HS-5 (cell line): ENCODE data around the gene AP3B2.
"Not testable (repeated sequence)": the region's sequence is repeated elsewhere in the genome, so short reads cannot be mapped to it uniquely, and the experiment has no call there.

Experiments used
- DNase-seq: peaks from one replicate; pipeline ENCODE4 v3.0.0-alpha.2; 2012; ENCODE audit warnings: low read depth

Gene AP3B2, protein sequence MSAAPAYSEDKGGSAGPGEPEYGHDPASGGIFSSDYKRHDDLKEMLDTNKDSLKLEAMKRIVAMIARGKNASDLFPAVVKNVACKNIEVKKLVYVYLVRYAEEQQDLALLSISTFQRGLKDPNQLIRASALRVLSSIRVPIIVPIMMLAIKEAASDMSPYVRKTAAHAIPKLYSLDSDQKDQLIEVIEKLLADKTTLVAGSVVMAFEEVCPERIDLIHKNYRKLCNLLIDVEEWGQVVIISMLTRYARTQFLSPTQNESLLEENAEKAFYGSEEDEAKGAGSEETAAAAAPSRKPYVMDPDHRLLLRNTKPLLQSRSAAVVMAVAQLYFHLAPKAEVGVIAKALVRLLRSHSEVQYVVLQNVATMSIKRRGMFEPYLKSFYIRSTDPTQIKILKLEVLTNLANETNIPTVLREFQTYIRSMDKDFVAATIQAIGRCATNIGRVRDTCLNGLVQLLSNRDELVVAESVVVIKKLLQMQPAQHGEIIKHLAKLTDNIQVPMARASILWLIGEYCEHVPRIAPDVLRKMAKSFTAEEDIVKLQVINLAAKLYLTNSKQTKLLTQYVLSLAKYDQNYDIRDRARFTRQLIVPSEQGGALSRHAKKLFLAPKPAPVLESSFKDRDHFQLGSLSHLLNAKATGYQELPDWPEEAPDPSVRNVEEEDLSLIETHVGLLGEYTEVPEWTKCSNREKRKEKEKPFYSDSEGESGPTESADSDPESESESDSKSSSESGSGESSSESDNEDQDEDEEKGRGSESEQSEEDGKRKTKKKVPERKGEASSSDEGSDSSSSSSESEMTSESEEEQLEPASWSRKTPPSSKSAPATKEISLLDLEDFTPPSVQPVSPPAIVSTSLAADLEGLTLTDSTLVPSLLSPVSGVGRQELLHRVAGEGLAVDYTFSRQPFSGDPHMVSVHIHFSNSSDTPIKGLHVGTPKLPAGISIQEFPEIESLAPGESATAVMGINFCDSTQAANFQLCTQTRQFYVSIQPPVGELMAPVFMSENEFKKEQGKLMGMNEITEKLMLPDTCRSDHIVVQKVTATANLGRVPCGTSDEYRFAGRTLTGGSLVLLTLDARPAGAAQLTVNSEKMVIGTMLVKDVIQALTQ

DNA sequence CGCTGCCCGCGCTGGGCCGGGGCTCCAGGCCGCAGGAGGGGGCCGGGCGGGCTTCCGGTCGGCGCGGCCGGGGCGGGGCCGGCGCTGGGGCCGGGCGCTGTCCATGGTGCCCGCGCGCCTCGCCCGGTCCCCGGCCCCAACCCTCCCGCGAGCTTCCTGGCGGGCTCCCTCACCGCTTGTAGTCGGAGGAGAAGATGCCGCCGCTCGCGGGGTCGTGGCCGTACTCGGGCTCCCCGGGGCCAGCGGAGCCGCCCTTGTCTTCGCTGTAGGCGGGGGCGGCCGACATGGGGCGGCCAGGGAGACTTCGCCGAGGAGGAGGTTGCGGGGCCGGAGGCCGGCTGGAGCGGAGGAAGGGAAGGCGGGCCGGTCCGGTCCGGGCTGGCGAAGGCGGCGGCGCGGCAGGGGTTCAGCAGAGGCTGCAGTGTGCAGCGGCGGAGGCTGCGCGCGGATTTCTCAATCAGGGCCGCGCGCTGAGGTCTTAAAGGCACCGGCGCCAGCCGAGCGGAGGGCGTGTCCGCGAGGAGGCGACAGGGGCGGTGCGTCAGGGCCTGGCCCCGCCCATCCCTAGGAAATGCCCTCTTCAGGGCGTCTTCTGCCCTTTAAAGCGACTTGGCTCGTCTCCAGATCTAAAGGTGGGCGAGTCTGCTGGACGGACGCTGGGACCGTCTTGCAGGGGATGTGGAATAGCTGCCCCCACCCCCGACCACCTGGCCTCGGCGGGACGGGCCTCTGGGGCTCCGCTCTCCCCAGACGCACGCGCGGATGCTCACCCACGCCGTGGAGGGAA lies at the start of gene AP3B2:
TSS of gene AP3B2 (minus strand) at position 455 of the 787 bp plus-strand sequence. CDS start at position 286, 169 bp downstream.
- peak; percentile 11 for DNase-seq

DNA sequence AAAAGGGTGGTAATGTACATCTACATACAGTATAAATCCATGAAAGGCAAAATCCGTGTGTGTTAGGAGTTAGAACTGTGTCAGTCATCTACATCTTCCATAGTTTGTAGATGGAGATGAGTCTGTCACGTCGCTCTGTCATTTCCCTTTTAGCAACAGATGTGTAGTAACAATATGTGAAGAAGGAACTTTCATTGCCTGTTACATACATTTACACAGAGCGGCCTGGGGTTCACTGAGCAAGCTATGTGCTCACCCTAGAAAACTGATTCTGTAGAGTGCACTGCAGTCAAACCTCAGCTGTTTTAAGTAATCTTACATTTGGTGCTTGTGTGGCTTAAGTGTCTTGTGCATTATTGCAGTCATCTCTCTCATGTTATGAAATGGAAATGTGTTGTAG lies 41.6 kb upstream of the AP3B2 start:
- DNase-seq: no peak

DNA sequence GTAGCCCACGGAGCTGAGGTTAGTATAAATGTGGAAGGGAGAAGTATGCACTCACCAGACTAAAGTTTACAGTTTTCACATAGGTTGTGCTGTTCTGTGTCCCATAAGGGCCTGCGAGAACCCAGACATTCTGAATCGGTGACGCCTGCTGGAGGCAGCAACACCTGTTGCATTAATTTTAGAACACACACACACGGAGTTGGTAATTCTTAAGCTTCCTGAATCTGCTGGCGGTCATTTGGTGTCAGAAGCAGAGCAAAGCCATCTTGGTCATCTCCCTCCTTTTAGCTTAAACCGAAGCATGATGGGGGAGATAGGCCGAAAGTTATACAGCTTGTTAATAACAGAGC lies 41.1 kb upstream of the AP3B2 start:
- no peak for DNase-seq

DNA sequence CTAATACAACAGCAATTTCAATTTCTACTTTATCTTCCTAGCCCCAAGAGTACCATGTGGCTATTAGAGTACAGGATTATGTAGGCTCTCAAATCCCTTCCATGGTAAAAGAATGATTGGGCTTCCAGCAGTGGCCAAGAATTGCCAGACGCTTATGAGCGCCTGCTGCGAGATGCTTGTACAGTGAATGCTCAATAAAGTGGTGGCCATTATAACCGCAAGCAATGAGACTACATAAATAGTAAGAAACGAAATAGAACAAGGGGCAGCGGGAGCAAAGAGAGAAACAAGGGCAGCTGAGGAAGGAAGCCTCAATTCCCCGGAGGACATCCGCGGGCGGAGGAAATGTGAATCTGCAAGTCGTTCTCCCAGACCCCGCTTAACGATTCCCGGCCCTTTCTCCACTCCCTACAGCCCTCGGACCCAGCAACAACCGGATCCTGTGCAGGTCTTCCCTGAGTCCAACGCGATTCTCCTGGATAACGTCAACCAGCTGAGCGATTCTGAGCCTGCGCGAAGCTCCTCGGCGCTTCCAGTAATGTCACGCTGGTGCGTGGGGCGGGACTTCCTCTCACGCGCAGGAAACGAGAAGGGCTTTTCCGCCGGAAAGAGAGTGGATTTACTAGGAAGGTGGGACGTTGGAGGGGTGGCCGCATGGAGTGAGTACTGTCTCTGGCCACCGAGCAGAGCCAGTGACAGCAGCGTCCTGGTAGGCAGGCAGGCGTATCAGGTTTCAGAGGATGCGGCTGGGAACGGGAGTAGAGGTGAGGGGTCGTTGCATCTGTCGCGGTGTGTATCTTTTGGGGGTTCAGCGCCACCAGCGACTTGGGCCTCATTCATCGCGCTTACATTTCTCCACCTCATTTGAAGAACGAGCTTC lies 40.5 kb upstream of the AP3B2 start:
- DNase-seq: peak; percentile 63

DNA sequence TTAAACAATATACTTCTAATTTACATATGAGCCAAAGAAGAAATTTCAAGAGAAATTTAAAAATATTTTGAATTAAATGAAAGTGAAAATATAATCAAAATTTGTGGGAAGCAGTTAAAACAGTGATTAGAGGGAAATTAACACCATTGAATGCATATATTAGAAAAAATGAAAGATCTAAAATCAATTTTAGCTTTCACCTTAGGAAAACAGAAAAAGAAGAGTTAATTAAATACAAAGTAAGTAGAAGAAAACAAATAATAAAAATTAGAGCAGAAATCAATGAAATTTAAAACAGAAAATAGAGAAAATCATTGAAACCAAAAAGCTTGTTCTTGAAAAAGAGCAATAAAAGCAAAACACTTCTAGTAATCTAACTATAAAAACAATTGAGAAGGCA lies 38.6 kb upstream of the AP3B2 start:
- no peak for DNase-seq

DNA sequence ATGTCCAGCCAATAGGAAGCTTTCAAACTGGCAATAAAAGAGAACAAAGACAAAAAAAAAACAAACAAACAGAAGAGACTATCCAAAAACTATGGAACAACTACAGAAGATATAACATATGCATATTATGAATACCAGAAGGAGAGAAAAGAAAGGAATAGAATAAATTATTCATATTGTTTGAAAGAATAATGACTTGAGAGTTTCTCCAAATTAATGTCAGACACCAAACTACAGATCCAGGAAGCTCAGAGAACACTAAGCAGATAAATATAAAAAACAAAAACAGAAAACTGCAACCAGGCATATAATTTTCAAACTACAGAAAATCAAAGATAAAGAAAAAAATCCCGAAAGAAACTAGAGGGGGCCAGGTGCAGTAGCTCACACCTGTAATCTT lies 34.1 kb upstream of the AP3B2 start:
- no peak for DNase-seq

DNA sequence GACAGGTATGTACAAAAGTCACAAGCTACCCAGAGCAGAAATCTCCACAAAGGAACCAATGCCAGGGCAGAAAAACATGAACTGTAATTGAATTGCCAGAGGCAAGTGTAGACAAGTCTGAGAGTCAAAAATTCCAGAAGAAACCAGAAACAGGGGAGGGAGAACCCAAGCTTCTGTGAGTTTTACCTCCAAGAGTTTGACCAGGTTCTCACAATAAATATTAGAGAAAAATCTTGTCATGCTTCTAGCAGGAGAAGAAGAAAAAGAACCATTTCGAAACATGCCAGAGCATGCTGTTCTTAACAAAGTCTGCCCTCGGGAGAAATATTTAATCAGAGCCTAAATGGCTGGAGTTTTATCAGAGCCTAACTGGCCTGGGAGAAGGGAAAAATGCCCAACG lies 32.5 kb upstream of the AP3B2 start:
- no peak for DNase-seq

DNA sequence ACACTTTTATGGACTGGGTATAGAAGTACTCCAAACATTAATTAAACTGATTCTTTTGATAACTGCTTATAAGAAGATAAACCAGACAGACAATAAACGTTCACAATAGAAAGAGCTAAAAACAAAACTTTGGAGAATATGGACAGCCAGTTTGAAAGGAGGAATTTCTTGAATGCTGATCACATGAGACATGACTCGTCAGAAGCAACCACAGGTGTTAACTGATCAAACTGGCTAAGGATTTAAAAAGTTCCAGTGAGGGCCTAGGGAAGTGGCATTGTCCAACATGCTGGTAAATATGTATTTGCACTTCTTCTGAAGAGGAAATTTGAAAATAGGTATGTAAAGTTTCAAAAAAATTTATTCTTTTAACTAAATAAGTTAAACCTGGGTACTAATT lies 29.4 kb upstream of the AP3B2 start:
- DNase-seq: no peak

DNA sequence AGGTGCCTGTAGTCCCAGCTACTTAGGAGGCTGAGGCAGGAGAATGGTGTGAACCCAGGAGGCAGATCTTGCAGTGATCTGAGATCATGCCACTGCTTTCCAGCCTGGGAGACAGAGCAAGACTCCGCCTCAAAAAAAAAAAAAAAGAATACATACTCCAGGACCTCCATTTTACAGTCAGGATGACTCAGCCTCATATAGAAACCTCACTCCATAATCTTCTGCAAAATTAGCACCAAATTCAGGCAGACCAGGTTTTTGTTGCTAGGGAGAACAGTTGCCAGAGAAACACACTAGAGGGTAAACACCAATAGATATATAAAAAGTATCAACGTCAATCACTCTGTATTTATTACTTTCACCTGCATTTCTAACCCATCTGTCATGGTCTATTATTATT lies 28.3 kb upstream of the AP3B2 start:
- no peak for DNase-seq

DNA sequence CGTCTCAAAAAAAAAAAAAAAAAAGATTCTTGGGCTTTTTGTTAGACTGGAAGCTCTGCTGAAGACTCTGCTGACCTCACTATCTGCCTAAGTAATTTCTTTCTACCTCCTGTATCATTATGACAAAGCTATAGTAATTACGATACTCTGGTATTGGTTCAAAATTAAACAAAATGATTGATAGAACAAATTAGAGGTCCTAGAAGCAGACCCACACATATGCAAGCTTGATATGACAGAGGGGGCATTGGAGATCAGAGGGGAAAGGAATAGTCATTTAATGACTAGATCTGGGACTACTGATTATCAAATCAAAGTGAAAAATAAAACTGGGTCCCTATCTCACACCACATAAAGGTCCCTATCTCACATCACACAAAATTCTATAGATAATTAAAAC lies 21.9 kb upstream of the AP3B2 start:
- no peak for DNase-seq

DNA sequence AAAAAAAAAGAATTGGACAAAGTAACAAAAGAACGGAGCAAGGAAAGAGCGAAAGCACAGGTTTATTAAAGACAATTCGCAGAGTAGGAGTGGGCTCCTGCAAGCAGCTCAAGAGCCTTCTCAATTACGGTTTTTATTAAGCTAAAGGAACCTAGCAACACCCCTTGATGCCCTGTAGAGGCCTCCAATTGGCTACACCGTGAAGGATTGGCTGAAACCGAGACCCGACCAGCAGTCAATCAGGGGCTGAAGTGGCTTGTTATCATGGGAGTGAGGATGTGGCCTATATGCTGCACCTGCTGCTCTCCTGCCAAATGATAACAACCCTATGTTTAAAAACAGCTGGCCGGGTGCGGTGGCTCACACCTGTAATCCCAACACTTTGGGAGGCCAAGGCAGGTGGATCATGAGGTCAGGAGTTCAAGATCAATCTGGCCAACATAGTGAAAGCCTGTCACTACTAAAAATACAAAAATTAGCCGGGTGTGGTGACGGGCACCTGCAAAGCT lies 20.4 kb upstream of the AP3B2 start:
- DNase-seq: no peak

DNA sequence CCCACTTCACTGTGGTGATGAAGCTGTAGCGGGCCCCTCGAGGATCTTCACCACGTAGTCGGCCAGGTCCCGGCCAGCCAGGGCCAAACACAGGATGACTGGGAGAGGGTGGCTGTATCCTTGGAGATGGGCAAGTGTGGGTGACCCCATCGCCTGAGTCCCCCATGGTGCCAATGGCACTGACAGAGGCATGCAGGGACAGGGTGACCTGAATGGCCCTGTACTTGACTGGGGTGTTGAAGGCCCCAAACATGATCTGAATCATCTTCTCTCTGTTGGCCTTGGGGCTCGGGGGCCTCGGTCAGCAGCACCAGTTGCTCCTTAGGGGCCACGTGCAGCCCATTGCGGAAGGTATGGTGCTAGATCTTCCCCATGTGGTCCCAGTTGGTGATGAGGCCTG lies 17.1 kb upstream of the AP3B2 start:
- no peak for DNase-seq

DNA sequence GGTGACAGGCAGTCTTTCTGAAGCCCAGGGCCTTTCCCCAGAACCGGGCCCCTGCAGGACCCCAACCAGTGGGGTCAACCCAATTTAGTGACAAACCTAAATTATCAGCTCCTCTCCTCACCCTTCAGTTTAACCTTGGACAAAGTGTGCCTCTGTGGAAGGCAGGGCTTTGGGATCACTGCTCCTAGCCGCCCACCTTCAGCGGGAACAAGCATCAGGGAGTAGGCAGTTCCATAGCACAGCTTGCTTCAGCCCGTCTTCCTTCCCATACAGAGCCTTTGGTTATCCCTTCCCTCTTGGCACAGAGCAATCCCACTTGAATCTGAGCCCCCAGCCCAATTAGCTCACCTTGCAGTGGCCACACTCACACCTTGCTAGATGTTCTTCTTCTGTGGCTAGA lies 5.3 kb upstream of the AP3B2 start:
- no peak for DNase-seq

DNA sequence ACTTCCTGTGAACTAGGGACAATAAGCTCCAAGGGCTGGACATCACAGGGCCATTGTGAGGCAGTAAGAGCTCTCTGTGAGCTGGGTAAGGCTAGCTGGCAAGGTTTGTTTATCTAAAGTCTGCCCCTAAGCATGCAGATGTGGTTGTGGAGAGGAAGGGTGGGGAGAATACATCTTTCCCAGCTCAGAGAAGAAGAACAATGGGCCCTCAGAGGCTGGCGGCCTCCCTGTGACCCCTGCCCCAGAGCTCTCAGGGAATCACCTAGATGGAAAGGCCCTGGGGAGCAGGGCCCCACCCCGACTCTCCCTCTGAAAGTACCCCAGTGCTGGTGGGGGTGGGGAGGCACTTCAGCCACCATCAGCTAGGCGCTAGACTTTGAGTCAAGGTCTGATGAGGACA lies 4.3 kb upstream of the AP3B2 start:
- no peak for DNase-seq

DNA sequence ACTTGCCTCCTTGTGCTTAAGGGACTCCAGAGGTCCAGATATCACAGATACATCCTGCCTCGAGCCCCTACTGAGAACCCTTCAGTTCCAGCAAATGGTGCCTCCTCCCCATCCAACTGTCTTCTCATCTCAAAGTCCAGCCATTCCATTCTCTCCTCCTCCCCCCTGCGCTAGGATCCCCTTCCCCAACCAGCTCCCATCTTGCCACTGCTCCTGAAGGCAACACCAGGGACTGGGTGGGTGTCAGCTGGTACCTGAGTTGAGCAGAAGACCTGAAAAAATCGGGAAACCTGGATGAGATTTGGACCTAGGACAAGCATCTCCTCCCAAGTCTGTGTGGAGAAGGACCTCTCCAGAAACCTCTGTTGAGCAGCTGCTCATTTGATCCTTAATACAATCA lies 2.4 kb upstream of the AP3B2 start:
- no peak for DNase-seq

DNA sequence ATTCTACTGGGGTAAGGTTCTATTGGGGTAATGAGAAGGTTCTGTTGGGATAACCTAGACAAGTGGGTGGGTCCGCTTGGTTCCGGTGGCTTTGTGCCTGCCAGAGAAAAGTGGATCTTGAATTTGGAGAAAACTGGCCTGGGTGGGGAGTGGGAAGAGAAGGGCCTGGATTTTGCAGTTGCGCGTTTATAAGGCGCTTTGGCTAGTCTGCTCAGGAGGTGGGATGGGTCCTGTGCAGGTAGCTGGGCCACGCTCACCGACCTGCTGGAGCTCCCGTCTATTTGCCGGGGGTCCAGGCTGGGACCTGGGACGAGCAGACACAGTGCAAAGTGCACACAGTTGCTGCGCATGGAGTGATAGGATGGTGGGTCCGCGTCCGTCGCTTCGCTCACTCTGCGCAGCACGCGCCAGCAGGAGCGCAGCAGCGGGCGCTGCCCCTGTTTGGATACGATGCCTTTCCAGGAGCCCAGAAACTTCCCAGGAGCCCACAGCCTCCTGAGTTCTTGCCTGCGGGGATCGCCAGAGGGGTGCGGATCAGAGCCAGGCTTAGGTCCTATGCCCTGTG lies 1.3 kb upstream of the AP3B2 start:
- DNase-seq: no peak

DNA sequence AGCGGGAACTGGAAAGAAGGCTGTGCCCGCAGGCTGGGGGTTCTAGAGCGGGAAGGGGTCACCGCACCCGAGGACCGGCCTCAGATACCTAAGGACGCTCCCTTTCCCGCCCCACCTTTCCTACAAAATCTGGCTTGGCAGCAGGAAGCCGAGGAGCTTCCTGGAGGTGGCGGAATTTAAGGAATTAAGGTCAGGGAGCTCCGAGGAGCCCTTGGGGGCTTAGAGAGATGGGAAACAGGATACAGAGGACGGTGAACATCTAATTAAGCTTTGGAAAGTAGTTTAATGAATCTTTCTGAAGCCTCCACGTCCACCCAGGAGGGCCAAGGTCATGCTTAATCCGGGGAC lies 507 bp upstream of the AP3B2 start:
- no peak for DNase-seq

DNA sequence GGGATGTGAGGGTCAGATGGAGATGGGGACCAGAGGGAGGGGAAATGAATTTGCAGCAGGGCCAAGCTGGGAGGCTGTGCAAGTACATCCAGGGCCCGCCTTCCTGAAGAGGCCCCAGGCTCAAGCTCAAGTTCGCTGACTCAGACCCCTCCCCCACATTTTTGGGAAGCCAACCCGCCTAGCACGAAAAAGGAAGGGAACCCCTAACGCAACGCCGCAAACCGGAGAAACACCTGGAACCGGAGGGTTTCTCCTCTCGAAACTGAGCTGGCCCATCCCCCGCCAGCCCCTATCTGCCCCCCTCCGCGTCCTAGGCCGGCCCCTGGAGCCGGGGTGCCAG lies 624 bp downstream of the AP3B2 start:
- DNase-seq: no peak

DNA sequence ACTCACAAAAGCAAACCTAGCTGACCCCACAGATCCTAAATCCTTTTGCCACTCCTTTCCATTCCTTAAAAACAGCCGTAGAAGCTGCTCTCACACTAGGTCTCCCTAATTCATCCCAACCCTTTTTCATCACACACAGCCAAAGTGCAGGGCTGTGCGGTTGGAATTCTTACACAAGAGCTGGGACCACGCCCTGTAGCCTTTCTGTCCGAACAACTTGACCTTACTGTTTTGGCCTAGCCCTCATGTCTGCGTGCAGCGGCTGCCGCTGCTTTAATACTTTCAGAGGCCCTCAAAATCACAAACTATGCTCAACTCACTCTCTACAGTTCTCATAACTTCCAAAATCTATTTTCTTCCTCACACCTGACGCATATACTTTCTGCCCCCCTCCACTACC lies 3.8 kb downstream of the AP3B2 start:
- not testable (repeated sequence) for DNase-seq

DNA sequence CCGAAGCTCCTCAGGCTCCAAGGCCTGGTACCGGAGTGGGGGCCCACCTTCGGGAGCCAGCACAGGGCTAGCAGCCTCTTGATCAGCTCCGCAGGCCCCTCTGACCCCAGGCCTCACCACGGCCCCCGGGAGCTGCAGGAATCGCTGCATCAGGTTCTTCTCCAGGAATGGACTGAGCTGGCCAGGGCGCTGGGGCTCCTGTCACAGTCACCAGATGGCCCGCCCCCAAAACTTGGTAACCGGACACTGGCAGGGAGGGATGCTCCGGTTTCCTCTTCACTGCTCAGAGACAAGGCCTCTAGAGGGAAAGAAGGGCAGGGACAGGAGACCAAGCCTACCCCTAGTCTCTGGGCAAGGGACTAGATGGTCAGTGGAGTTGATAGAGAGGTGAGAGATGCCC lies 9.9 kb downstream of the AP3B2 start:
- DNase-seq: no peak
